Colonic mucosa (tissue), 4 donors: ENCODE data around the gene NDST3. TPM values are rescaled to one million over a fixed set of nuclear protein-coding genes. Genes with fewer than 3 reads are reported as not detected.

Experiments used
- DNase-seq: peaks from one replicate; pipeline ENCODE4 v3.0.0-alpha.2; 2020
- H3K27ac ChIP-seq: fragments of 200-600 bp; one replicate; pipeline ENCODE4 v1.8.0; 2021
- H3K27me3 ChIP-seq: fragments of 200-600 bp; one replicate; pipeline ENCODE4 v1.8.0; 2021
- H3K36me3 ChIP-seq: fragments of 200-600 bp; one replicate; pipeline ENCODE4 v1.8.0; 2021
- H3K4me1 ChIP-seq: fragments of 200-600 bp; one replicate; pipeline ENCODE4 v1.8.0; 2021; ENCODE audit warnings: mild to moderate bottlenecking
- H3K4me3 ChIP-seq: fragments of 200-600 bp; one replicate; pipeline ENCODE4 v1.8.0; 2021
- H3K9ac ChIP-seq, 2 donors: one replicate each; pipeline ENCODE4 v1.7.0; 2013; ENCODE audit warnings: control low read depth in 2 of 2, low read depth in 2 of 2, low read length in 2 of 2
- H3K9me3 ChIP-seq: fragments of 200-600 bp; one replicate; pipeline ENCODE4 v1.8.0; 2021
- intact Hi-C: fragments of 100-400 bp; cut with DNase I; formaldehyde crosslinking; loops from one replicate; pipeline ENCODE4 v1.14.1; 2022
- total RNA-seq, 2 donors: library from RNA; stranded (reverse); fragmentation: NEBNext Ultra II Directional in 1 of 2; extraction: Animal tissue kit (Norgen Biotek cat#: 25700) in 1 of 2; gene quantifications; one replicate each; pipeline ENCODE4 v1.2.1, GENCODE V29; 2021
- TF ChIP-seq, protein P1 (sequence below): fragments of 200-600 bp; IDR thresholded peaks from one replicate; pipeline ENCODE4 v1.8.0; 2022; ENCODE audit warnings: antibody characterized with exemption, mild to moderate bottlenecking
- donor health status: healthy.
- donor health status: DM: no; HTN: no; CAD: no.
- donor health status: DM: no; HTN: no; CAD: no.

The NDST3 gene
- total RNA-seq, 2 donors from 2014 or later, result not detected

GRCh38 chr4:118141240-118141639, 107.0 kb downstream of the NDST3 start:
- intact Hi-C loops, result no loop called here
- no peak for DNase-seq
- no peaks in the 10 kb centered on the region for H3K4me1 ChIP-seq

GRCh38 chr4:118154649-118155048, 120.4 kb downstream of the NDST3 start:
- intact Hi-C loops, result no loop called here
- no peak overlapping the region for H3K4me3 ChIP-seq
- TF ChIP-seq, protein P1, sequence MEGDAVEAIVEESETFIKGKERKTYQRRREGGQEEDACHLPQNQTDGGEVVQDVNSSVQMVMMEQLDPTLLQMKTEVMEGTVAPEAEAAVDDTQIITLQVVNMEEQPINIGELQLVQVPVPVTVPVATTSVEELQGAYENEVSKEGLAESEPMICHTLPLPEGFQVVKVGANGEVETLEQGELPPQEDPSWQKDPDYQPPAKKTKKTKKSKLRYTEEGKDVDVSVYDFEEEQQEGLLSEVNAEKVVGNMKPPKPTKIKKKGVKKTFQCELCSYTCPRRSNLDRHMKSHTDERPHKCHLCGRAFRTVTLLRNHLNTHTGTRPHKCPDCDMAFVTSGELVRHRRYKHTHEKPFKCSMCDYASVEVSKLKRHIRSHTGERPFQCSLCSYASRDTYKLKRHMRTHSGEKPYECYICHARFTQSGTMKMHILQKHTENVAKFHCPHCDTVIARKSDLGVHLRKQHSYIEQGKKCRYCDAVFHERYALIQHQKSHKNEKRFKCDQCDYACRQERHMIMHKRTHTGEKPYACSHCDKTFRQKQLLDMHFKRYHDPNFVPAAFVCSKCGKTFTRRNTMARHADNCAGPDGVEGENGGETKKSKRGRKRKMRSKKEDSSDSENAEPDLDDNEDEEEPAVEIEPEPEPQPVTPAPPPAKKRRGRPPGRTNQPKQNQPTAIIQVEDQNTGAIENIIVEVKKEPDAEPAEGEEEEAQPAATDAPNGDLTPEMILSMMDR, result no peak
- H3K9ac ChIP-seq, result no peak overlapping the region
- H3K27me3 ChIP-seq, result no peaks in the 10 kb centered on the region
- H3K9me3 ChIP-seq, result no peaks in the 10 kb centered on the region
- H3K4me1 ChIP-seq, result no peaks in the 10 kb centered on the region
- H3K27ac ChIP-seq, result no peak overlapping the region
- no peak for DNase-seq
- H3K36me3 ChIP-seq, result no peaks in the 10 kb centered on the region

More at GRCh38 chr4:118141240-118141639, 107.0 kb downstream of the NDST3 start:
- no peak overlapping the region for H3K27ac ChIP-seq
- no peak overlapping the region for H3K4me3 ChIP-seq
- H3K36me3 ChIP-seq, result no peaks in the 10 kb centered on the region
- TF ChIP-seq, protein P1, result no peak
- no peaks in the 10 kb centered on the region for H3K27me3 ChIP-seq
- H3K9me3 ChIP-seq, result no peaks in the 10 kb centered on the region
- H3K9ac ChIP-seq, result no peak overlapping the region

- no peaks in the 10 kb centered on the region for H3K36me3 ChIP-seq
- H3K9ac ChIP-seq, result no peak overlapping the region
- no peak overlapping the region for H3K27ac ChIP-seq
- DNase-seq, result no peak
- TF ChIP-seq, protein P1, result no peak
- H3K4me1 ChIP-seq, result no peaks in the 10 kb centered on the region
- H3K27me3 ChIP-seq, result no peaks in the 10 kb centered on the region
- H3K9me3 ChIP-seq, result no peaks in the 10 kb centered on the region
- intact Hi-C loops, result no loop called here
- H3K4me3 ChIP-seq, result no peak overlapping the region
Measured at GRCh38 chr4:118155516-118155915, 121.2 kb downstream of the NDST3 start.

DNA sequence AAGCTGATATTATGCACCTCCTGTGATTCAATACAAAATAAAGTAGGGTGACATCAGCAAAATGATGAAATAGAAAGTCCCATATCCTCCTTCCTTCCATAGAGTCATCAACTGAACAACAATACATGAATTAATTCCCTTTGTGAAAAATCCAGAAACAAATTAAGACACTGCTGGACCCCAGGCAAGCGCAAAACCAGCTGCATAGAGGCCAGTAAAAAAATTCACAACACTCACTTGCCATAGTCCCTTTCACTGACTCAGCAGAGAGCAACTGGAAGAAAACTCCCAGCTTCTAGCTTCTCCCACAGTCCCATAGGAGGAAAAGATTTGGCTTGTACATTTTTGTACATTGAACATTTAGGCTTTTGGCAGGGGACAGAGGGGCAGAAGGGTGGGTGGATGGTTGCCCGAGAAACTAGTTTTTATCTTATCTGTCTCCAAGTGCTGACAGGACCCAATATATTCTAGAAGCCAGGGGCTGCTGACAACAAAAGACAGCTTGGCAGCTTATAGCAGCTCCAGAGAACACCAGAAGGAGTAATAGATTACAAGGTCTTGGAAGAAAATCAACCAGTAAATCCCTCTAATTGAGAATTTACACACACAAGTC, 124.6 kb downstream of the NDST3 start:
- DNase-seq, result no peak
- TF ChIP-seq, protein P1, result no peak

DNA sequence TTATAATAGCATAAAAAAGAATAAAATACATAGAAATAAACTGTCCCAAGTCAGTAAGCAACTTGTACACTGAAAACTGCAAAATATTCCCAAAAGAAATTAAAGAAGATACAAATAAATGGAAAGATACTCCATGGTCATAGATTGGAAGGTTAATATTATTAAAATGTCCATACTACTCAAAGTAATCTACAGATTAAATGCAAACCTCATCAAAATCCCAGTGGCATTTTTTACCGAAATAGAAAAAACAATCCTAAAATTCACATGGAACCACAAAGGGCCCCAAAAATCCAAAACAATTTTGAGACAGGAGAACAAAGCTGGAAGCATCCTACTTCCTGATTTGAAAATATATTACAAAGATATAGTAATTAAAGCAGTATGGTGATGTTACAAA, 133.0 kb downstream of the NDST3 start:
- Histone ChIP-seq H3K9me3 (no peaks in the 10 kb centered on the region), H3K27me3 (no peaks in the 10 kb centered on the region), H3K4me1 (no peaks in the 10 kb centered on the region), H3K9ac (no peak overlapping the region), H3K27ac (no peak overlapping the region), H3K4me3 (no peak overlapping the region), H3K36me3 (no peaks in the 10 kb centered on the region)
- no peak for DNase-seq
- intact Hi-C loops, result no loop called here
- TF ChIP-seq, protein P1, result no peak

More for the DNA sequence above, 124.6 kb downstream of the NDST3 start:
- H3K9ac ChIP-seq, result no peak overlapping the region
- H3K36me3 ChIP-seq, result no peaks in the 10 kb centered on the region
- no peaks in the 10 kb centered on the region for H3K27me3 ChIP-seq
- H3K4me3 ChIP-seq, result no peak overlapping the region
- H3K27ac ChIP-seq, result no peak overlapping the region
- no peaks in the 10 kb centered on the region for H3K4me1 ChIP-seq
- intact Hi-C loops, result no loop called here
- H3K9me3 ChIP-seq, result no peaks in the 10 kb centered on the region
